Neuronal stem cell (in vitro differentiated cells): ENCODE data around the gene UPF2.
"Not testable (repeated sequence)": the region's sequence is repeated elsewhere in the genome, so short reads cannot be mapped to it uniquely, and the experiment has no call there.

Source experiments
- DNase-seq: peaks from one replicate; pipeline ENCODE4 v3.0.0-alpha.2; 2013; ENCODE audit warnings: low spot score
- H2AFZ ChIP-seq: one replicate; pipeline ENCODE4 v1.6.1; 2013; ENCODE audit warnings: mild to moderate bottlenecking, low read length, inconsistent platforms
- H2AK5ac ChIP-seq: 2 replicates; pipeline ENCODE4 v1.6.1; 2013; ENCODE audit warnings: low read depth, mild to moderate bottlenecking, inconsistent platforms, low read length, moderate library complexity, mixed read lengths
- H2BK120ac ChIP-seq: 2 replicates; pipeline ENCODE4 v1.6.1; 2013; ENCODE audit warnings: low read depth, mild to moderate bottlenecking, inconsistent platforms, low read length, moderate library complexity, mixed read lengths
- H2BK12ac ChIP-seq: one replicate; pipeline ENCODE4 v1.6.1; 2013; ENCODE audit warnings: low read length, inconsistent platforms
- H2BK15ac ChIP-seq: 2 replicates; pipeline ENCODE4 v1.6.1; 2013; ENCODE audit warnings: mild to moderate bottlenecking, low read length, inconsistent platforms, mixed read lengths
- H2BK5ac ChIP-seq: one replicate; pipeline ENCODE4 v1.6.1; 2013; ENCODE audit warnings: inconsistent platforms, mild to moderate bottlenecking, low read length, moderate library complexity
- H3K14ac ChIP-seq: one replicate; pipeline ENCODE4 v1.6.1; 2013; ENCODE audit warnings: low read length, inconsistent platforms
- H3K18ac ChIP-seq: 2 replicates; pipeline ENCODE4 v1.6.1; 2013; ENCODE audit warnings: low read length, inconsistent platforms
- H3K23ac ChIP-seq: 2 replicates; pipeline ENCODE4 v1.6.1; 2013; ENCODE audit warnings: low read depth, mild to moderate bottlenecking, mixed read lengths, low read length, inconsistent platforms; ENCODE audit not compliant: poor library complexity
- H3K27ac ChIP-seq: replicated peaks from 3 replicates; pipeline ENCODE4 v1.5.1; 2013; ENCODE audit warnings: low read length, inconsistent platforms
- H3K27me3 ChIP-seq, 3 experiments: 2 replicates each; pipeline ENCODE4 v1.6.1; 2013; ENCODE audit warnings: low read length in 3 of 3, mild to moderate bottlenecking in 2 of 3, inconsistent platforms in 1 of 3, low read depth in 1 of 3, mixed read lengths in 1 of 3, moderate library complexity in 1 of 3; ENCODE audit not compliant: control insufficient read depth in 3 of 3, insufficient read depth in 3 of 3
- H3K36me3 ChIP-seq, 2 donors: replicated peaks in 1 of 2; 2 replicates each; pipeline ENCODE4 v1.6.1; 2013; ENCODE audit warnings: low read length in 2 of 2; ENCODE audit not compliant: control insufficient read depth in 2 of 2, insufficient read depth in 2 of 2
- H3K4ac ChIP-seq: 2 replicates; pipeline ENCODE4 v1.6.1; 2013; ENCODE audit warnings: inconsistent platforms, mild to moderate bottlenecking, low read length, moderate library complexity
- H3K4me1 ChIP-seq, 2 donors: 1 replicate in 1 of 2; 2 replicates in 1 of 2; pipeline ENCODE4 v1.6.1; 2013; ENCODE audit warnings: low read length in 2 of 2, low read depth in 1 of 2; ENCODE audit not compliant: control insufficient read depth in 2 of 2, insufficient read depth in 1 of 2
- H3K4me2 ChIP-seq: one replicate; pipeline ENCODE4 v1.6.1; 2013; ENCODE audit warnings: mild to moderate bottlenecking, low read length, inconsistent platforms; ENCODE audit not compliant: insufficient read depth, poor library complexity, severe bottlenecking
- H3K4me3 ChIP-seq, 2 donors: 2 replicates each; pipeline ENCODE4 v1.5.1; 2013; ENCODE audit warnings: low read length in 2 of 2, mild to moderate bottlenecking in 2 of 2, inconsistent platforms in 1 of 2, moderate library complexity in 1 of 2
- H3K79me1 ChIP-seq: one replicate; pipeline ENCODE4 v1.6.1; 2013; ENCODE audit warnings: low read depth, mild to moderate bottlenecking, inconsistent platforms, low read length, moderate library complexity
- H3K9ac ChIP-seq: one replicate; pipeline ENCODE4 v1.6.1; 2013; ENCODE audit warnings: mild to moderate bottlenecking, low read depth, low read length, inconsistent platforms; ENCODE audit not compliant: poor library complexity
- H3K9me3 ChIP-seq, 2 donors: replicated peaks in 1 of 2; 2 replicates each; pipeline versions ENCODE3 to v1.6.1; 2013; ENCODE audit warnings: low read length in 2 of 2, mild to moderate bottlenecking in 2 of 2, inconsistent platforms in 1 of 2, low read depth in 1 of 2, mixed read lengths in 1 of 2, moderate library complexity in 1 of 2; ENCODE audit not compliant: control insufficient read depth in 2 of 2, insufficient read depth in 1 of 2
- H4K8ac ChIP-seq: one replicate; pipeline ENCODE4 v1.6.1; 2013; ENCODE audit warnings: low read depth, mild to moderate bottlenecking, inconsistent platforms, low read length, moderate library complexity
- H4K91ac ChIP-seq: one replicate; pipeline ENCODE4 v1.6.1; 2013; ENCODE audit warnings: low read length, low read depth, mild to moderate bottlenecking, inconsistent platforms; ENCODE audit not compliant: poor library complexity
- WGBS, 2 donors: extraction: QIAGEN DNeasy Blood & Tissue Kit; methylation state at CpG; one replicate each; pipeline ENCODE4 v1.1.7; 2013; ENCODE audit warnings: missing lambda C conversion rate in 2 of 2, mixed read lengths in 1 of 2; ENCODE audit not compliant: insufficient read length in 2 of 2, insufficient replicate concordance in 1 of 2; ENCODE audit errors: extremely low coverage in 2 of 2; 5-methylcytosine and 5-hydroxymethylcytosine counted together

UPF2 gene

DNA sequence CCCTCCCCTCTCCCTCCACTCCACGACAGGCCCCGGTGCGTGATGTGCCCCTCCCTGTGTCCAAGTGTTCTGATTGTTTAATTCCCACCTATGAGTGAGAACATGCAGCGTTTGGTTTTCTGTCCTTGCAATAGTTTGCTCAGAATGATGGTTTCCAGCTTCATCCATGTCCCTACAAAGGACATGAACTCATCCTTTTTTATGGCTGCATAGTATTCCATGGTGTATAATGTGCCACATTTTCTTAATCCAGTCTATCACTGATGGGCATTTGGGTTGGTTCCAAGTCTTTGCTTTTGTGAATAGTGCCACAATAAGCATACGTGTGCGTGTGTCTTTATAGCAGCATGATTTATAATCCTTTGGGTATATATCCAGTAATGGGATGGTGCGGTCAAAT is 70.1 kb downstream of the UPF2 start:
- H3K4me2 ChIP-seq, H4K91ac ChIP-seq, H4K8ac ChIP-seq, H3K14ac ChIP-seq, H3K23ac ChIP-seq, DNase-seq, H3K9ac ChIP-seq, H3K79me1 ChIP-seq, H2BK15ac ChIP-seq, H3K4me1 ChIP-seq, H2BK5ac ChIP-seq, H3K4ac ChIP-seq, H3K18ac ChIP-seq, H2BK120ac ChIP-seq, H2AK5ac ChIP-seq, H2BK12ac ChIP-seq, H3K9me3 ChIP-seq, H3K4me3 ChIP-seq, H2AFZ ChIP-seq, H3K27ac ChIP-seq, H3K27me3 ChIP-seq: not testable (repeated sequence)
- WGBS, 2 donors: no CpG with 5 or more reads among the region's 7 CpGs
- peaks cover 6 to 34% of the 10 kb centered on the region in 2 donors for H3K36me3 ChIP-seq

DNA sequence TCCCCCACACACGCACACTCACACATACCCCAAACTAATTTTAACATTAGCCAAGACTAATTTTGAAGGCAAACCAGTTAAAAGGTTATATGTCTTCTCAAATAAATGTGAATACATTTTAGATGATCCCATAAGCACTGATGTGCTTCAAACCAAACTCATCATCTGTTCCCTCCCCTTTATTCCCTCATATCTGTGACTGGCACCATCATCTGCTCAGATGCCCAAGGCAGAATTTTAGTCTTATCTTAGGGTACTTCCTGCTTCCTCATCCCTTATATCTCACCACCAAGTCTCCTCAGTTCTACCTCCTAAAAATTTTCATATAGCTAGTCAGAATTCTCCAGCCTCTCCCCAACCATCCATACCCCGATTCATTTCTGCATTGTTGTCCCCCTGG is 80.4 kb downstream of the UPF2 start:
- H3K4me3 ChIP-seq: no peak overlapping the region
- H3K18ac ChIP-seq: no peak overlapping the region
- no peak overlapping the region for H3K27ac ChIP-seq
- DNase-seq: no peak
- H3K4me2 ChIP-seq: no peak overlapping the region
- no peak overlapping the region for H2BK12ac ChIP-seq
- H3K14ac ChIP-seq: no peak overlapping the region
- peaks cover 8 to 93% of the 10 kb centered on the region in 2 donors for H3K36me3 ChIP-seq
- H4K91ac ChIP-seq: no peak overlapping the region
- WGBS, 2 donors: no CpG with 5 or more reads among the region's 2 CpGs
- no peak overlapping the region for H2BK5ac ChIP-seq
- H3K27me3 ChIP-seq: no peaks in the 10 kb centered on the region
- no peaks in the 10 kb centered on the region for H3K4me1 ChIP-seq
- H2AK5ac ChIP-seq: no peak overlapping the region
- H3K9ac ChIP-seq: no peak overlapping the region
- no peak overlapping the region for H3K23ac ChIP-seq
- no peak overlapping the region for H4K8ac ChIP-seq
- H3K79me1 ChIP-seq: no peaks in the 10 kb centered on the region
- H2AFZ ChIP-seq: no peak overlapping the region
- peaks cover 0 to 11% of the 10 kb centered on the region in 2 donors for H3K9me3 ChIP-seq
- no peak overlapping the region for H2BK15ac ChIP-seq
- no peak overlapping the region for H2BK120ac ChIP-seq
- H3K4ac ChIP-seq: no peak overlapping the region

- Histone ChIP-seq H3K9me3 (peaks cover 0 to 7% of the 10 kb centered on the region in 2 donors), H3K27me3 (no peaks in the 10 kb centered on the region), H2AK5ac (no peak overlapping the region), H4K91ac (no peak overlapping the region), H2BK15ac (no peak overlapping the region), H3K4me3 (no peak overlapping the region), H4K8ac (no peak overlapping the region), H3K27ac (no peak overlapping the region), H3K4me2 (no peak overlapping the region), H3K23ac (no peak overlapping the region), H2AFZ (no peak overlapping the region), H2BK120ac (no peak overlapping the region), H3K4ac (no peak overlapping the region), H3K36me3 (peaks cover 8 to 93% of the 10 kb centered on the region in 2 donors), H3K14ac (no peak overlapping the region), H2BK12ac (no peak overlapping the region), H3K18ac (no peak overlapping the region), H2BK5ac (no peak overlapping the region), H3K79me1 (no peaks in the 10 kb centered on the region), H3K4me1 (no peaks in the 10 kb centered on the region), H3K9ac (no peak overlapping the region)
- no CpG with 5 or more reads among the region's 4 CpGs for WGBS, 2 donors
- no peak for DNase-seq
Measured at GRCh38 chr10:11961771-11962170, 80.8 kb downstream of the UPF2 start.

DNA sequence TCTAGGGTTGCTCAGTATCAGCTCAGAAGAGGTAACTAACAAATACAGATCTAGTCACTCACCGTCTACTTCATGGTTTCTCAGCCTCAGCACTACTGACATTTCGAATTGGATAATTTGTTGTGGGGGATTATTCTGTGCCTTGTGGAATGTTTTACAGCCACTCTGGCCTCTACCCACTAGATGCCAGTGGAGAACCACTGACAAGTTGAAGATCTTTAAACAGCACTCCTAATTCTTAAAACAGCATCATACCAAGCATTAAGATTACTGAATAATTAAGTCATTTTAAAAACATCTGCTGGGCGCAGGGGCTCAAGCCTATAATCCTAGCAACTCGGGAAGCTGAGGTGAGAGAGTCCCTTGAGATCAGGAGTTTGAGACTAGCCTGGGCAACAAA is 82.6 kb downstream of the UPF2 start:
- DNase-seq: no peak
- no peak overlapping the region for H4K8ac ChIP-seq
- H3K27ac ChIP-seq: no peak overlapping the region
- H3K79me1 ChIP-seq: no peaks in the 10 kb centered on the region
- no CpG with 5 or more reads among the region's 4 CpGs for WGBS, 2 donors
- no peak overlapping the region for H3K18ac ChIP-seq
- H3K9me3 ChIP-seq: no peaks in the 10 kb centered on the region
- no peaks in the 10 kb centered on the region for H3K4me1 ChIP-seq
- no peak overlapping the region for H3K14ac ChIP-seq
- no peak overlapping the region for H2BK5ac ChIP-seq
- no peak overlapping the region for H2BK120ac ChIP-seq
- H3K36me3 ChIP-seq: peaks cover 9 to 99% of the 10 kb centered on the region in 2 donors
- H3K23ac ChIP-seq: no peak overlapping the region
- H3K9ac ChIP-seq: no peak overlapping the region
- H2AFZ ChIP-seq: no peak overlapping the region
- no peak overlapping the region for H3K4me2 ChIP-seq
- H3K4ac ChIP-seq: no peak overlapping the region
- H3K4me3 ChIP-seq: no peak overlapping the region
- H2BK15ac ChIP-seq: no peak overlapping the region
- H4K91ac ChIP-seq: no peak overlapping the region
- H2BK12ac ChIP-seq: no peak overlapping the region
- H2AK5ac ChIP-seq: no peak overlapping the region
- H3K27me3 ChIP-seq: no peaks in the 10 kb centered on the region
